Karpas-422 (cell line): ENCODE data around the gene BTBD7. TPM values are rescaled to one million over a fixed set of nuclear protein-coding genes. Genes with fewer than 3 reads are reported as not detected.
A peak's percentile ranks its signal among the peaks of the same experiment; 100 is the strongest.
"Not testable (repeated sequence)": the region's sequence is repeated elsewhere in the genome, so short reads cannot be mapped to it uniquely, and the experiment has no call there.

Experiments
- DNase-seq: peaks from one replicate; pipeline ENCODE4 v3.0.0-alpha.2; 2015
- H2AFZ ChIP-seq: fragments of 200-600 bp; sonication (generic); 2 replicates; pipeline ENCODE4 v1.6.1; 2014; ENCODE audit warnings: antibody characterized with exemption, low read length, mixed read lengths
- H3K27ac ChIP-seq: fragments of 200-600 bp; sonication (generic); 2 replicates; pipeline ENCODE4 v1.5.1; 2014; ENCODE audit warnings: mild to moderate bottlenecking, low read length, moderate library complexity
- H3K27me3 ChIP-seq: fragments of 200-600 bp; sonication (generic); 2 replicates; pipeline ENCODE4 v1.6.1; 2014; ENCODE audit warnings: low read length, mixed read lengths
- H3K36me3 ChIP-seq: fragments of 200-600 bp; sonication (generic); 2 replicates; pipeline ENCODE4 v1.6.1; 2014; ENCODE audit warnings: low read length, mixed read lengths; ENCODE audit not compliant: insufficient read depth
- H3K4me1 ChIP-seq: fragments of 200-600 bp; sonication (generic); 2 replicates; pipeline ENCODE4 v1.6.1; 2014; ENCODE audit warnings: mild to moderate bottlenecking, low read length, mixed read lengths
- H3K4me2 ChIP-seq: fragments of 200-600 bp; sonication (generic); 2 replicates; pipeline ENCODE4 v1.6.1; 2014; ENCODE audit warnings: low read length, low read depth, mild to moderate bottlenecking; ENCODE audit not compliant: poor library complexity, severe bottlenecking
- H3K4me3 ChIP-seq: fragments of 200-600 bp; sonication (generic); 2 replicates; pipeline ENCODE4 v1.5.1; 2014; ENCODE audit warnings: mild to moderate bottlenecking, antibody characterized with exemption, low read length, mixed read lengths
- H3K79me2 ChIP-seq: fragments of 200-600 bp; sonication (generic); 2 replicates; pipeline ENCODE4 v1.6.1; 2014; ENCODE audit warnings: mild to moderate bottlenecking, low read length, mixed read lengths
- H3K9ac ChIP-seq: fragments of 200-600 bp; sonication (generic); 2 replicates; pipeline ENCODE4 v1.6.0; 2014; ENCODE audit warnings: low read length
- H3K9me2 ChIP-seq: fragments of 200-600 bp; sonication (generic), shearing (Covaris generic); replicated peaks from 2 replicates; pipeline ENCODE4 v1.6.0; 2014; ENCODE audit warnings: mild to moderate bottlenecking, low read length, moderate library complexity; ENCODE audit not compliant: insufficient read depth
- H3K9me3 ChIP-seq: fragments of 300-700, 200-600 bp; sonication (generic); 2 replicates; pipeline ENCODE4 v1.6.1; 2014; ENCODE audit warnings: low read length, mixed read lengths
- H4K20me1 ChIP-seq: fragments of 200-600 bp; sonication (generic); 2 replicates; pipeline ENCODE4 v1.6.1; 2014; ENCODE audit warnings: mild to moderate bottlenecking, antibody characterized with exemption, low read length, low read depth; ENCODE audit not compliant: insufficient read depth
- total RNA-seq: library from RNA; depleted of rRNA; stranded (reverse); fragments of >200 nt; shearing (Covaris generic); gene quantifications from 2 replicates; pipeline ENCODE4 v1.2.3, GENCODE V29; 2014; ENCODE audit warnings: low replicate concordance; rRNA removed

The BTBD7 gene
- total RNA-seq = 14.3 and 27.4 TPM in 2 replicates

- Histone ChIP-seq H2AFZ (peak within 1 kb of the TSS; percentile 96), H3K27me3 (no peaks in the 10 kb centered on the region), H3K79me2 (peaks cover 53% of the 10 kb centered on the region), H3K36me3 (no peaks in the 10 kb centered on the region), H3K4me3 (peak within 1 kb of the TSS; percentile 90), H3K9ac (peak within 1 kb of the TSS; percentile 93), H3K9me2 (no peaks in the 10 kb centered on the region), H3K27ac (peak within 1 kb of the TSS; percentile 57), H3K4me2 (peak within 1 kb of the TSS; percentile 94), H3K9me3 (0 out of 2 replicates have a peak, but pooled peaks cover 4% of the 10 kb centered on the region), H4K20me1 (peaks cover 16% of the 10 kb centered on the region), H3K4me1 (peaks cover 34% of the 10 kb centered on the region)
- peak; percentile 99 for DNase-seq
Measured at GRCh38 chr14:93332853-93333630, at the start of gene BTBD7. BTBD7 (minus strand) TSS chr14:93333036; CDS start chr14:93296051, 36,985 bp downstream.

- Histone ChIP-seq H3K79me2 (no peaks in the 10 kb centered on the region), H3K9me3 (no peaks in the 10 kb centered on the region), H3K27ac (no peak overlapping the region), H3K4me2 (no peak overlapping the region), H3K27me3 (no peaks in the 10 kb centered on the region), H4K20me1 (no peaks in the 10 kb centered on the region), H3K9ac (no peak overlapping the region), H3K4me3 (no peak overlapping the region), H3K9me2 (no peaks in the 10 kb centered on the region), H3K4me1 (no peaks in the 10 kb centered on the region), H3K36me3 (no peaks in the 10 kb centered on the region), H2AFZ (no peak overlapping the region)
- no peak for DNase-seq
Measured at GRCh38 chr14:93381644-93382043, 48.8 kb upstream of the BTBD7 start.

- no peaks in the 10 kb centered on the region for H3K9me3 ChIP-seq
- no peaks in the 10 kb centered on the region for H3K9me2 ChIP-seq
- no peak overlapping the region for H2AFZ ChIP-seq
- no peak for DNase-seq
- H4K20me1 ChIP-seq = no peaks in the 10 kb centered on the region
- no peak overlapping the region for H3K27ac ChIP-seq
- no peaks in the 10 kb centered on the region for H3K36me3 ChIP-seq
- no peak overlapping the region for H3K9ac ChIP-seq
- H3K4me1 ChIP-seq = peaks cover 10% of the 10 kb centered on the region
- H3K79me2 ChIP-seq = no peaks in the 10 kb centered on the region
- no peak overlapping the region for H3K4me3 ChIP-seq
- no peak overlapping the region for H3K4me2 ChIP-seq
- no peaks in the 10 kb centered on the region for H3K27me3 ChIP-seq
Measured at GRCh38 chr14:93379831-93380230, 47.0 kb upstream of the BTBD7 start.

- Histone ChIP-seq H3K9ac (no peak overlapping the region), H3K9me2 (no peaks in the 10 kb centered on the region), H3K4me2 (no peak overlapping the region), H2AFZ (peak overlapping the region; percentile 56; the same call in 1 of the 2 replicates), H4K20me1 (no peaks in the 10 kb centered on the region), H3K79me2 (no peaks in the 10 kb centered on the region), H3K27ac (no peak overlapping the region), H3K4me1 (peaks cover 10% of the 10 kb centered on the region), H3K9me3 (no peaks in the 10 kb centered on the region), H3K27me3 (no peaks in the 10 kb centered on the region), H3K4me3 (no peak overlapping the region), H3K36me3 (no peaks in the 10 kb centered on the region)
- peak; percentile 86 for DNase-seq
Measured at GRCh38 chr14:93375673-93376156, 42.9 kb upstream of the BTBD7 start.

GRCh38 chr14:93369713-93370266 lies 37.0 kb upstream of the BTBD7 start:
- no peak for DNase-seq
- H3K27me3 ChIP-seq = 0 out of 2 replicates have a peak, but pooled peaks cover 2% of the 10 kb centered on the region
- no peaks in the 10 kb centered on the region for H4K20me1 ChIP-seq
- peaks cover 8% of the 10 kb centered on the region for H3K4me1 ChIP-seq
- H3K9ac ChIP-seq = no peak overlapping the region
- H3K9me3 ChIP-seq = no peaks in the 10 kb centered on the region
- no peak overlapping the region for H2AFZ ChIP-seq
- no peaks in the 10 kb centered on the region for H3K36me3 ChIP-seq
- no peak overlapping the region for H3K27ac ChIP-seq
- H3K9me2 ChIP-seq = no peaks in the 10 kb centered on the region
- no peak overlapping the region for H3K4me2 ChIP-seq
- H3K4me3 ChIP-seq = no peak overlapping the region
- H3K79me2 ChIP-seq = no peaks in the 10 kb centered on the region

GRCh38 chr14:93368996-93369712 lies 36.3 kb upstream of the BTBD7 start:
- Histone ChIP-seq H3K27me3 (0 out of 2 replicates have a peak, but pooled peaks cover 2% of the 10 kb centered on the region), H3K4me1 (peaks cover 8% of the 10 kb centered on the region), H3K79me2 (no peaks in the 10 kb centered on the region), H3K4me3 (no peak overlapping the region), H3K9me3 (no peaks in the 10 kb centered on the region), H3K9ac (no peak overlapping the region), H3K9me2 (no peaks in the 10 kb centered on the region), H3K27ac (no peak overlapping the region), H3K4me2 (no peak overlapping the region), H2AFZ (no peak overlapping the region), H4K20me1 (no peaks in the 10 kb centered on the region), H3K36me3 (no peaks in the 10 kb centered on the region)
- no peak for DNase-seq

GRCh38 chr14:93354873-93355272 lies 22.0 kb upstream of the BTBD7 start:
- not testable (repeated sequence) for H3K9me3 ChIP-seq, H3K9ac ChIP-seq, H3K4me2 ChIP-seq, DNase-seq, H3K9me2 ChIP-seq, H3K4me1 ChIP-seq, H2AFZ ChIP-seq, H3K27ac ChIP-seq, H4K20me1 ChIP-seq, H3K79me2 ChIP-seq, H3K36me3 ChIP-seq, H3K4me3 ChIP-seq, H3K27me3 ChIP-seq

GRCh38 chr14:93348292-93348691 lies 15.5 kb upstream of the BTBD7 start:
- Histone ChIP-seq H3K4me2 (no peak overlapping the region), H3K9me2 (no peaks in the 10 kb centered on the region), H4K20me1 (no peaks in the 10 kb centered on the region), H3K27me3 (no peaks in the 10 kb centered on the region; the same call in 1 of the 2 replicates), H3K79me2 (no peaks in the 10 kb centered on the region), H3K36me3 (no peaks in the 10 kb centered on the region), H3K27ac (no peak overlapping the region), H2AFZ (no peak overlapping the region), H3K4me1 (no peaks in the 10 kb centered on the region), H3K4me3 (no peak overlapping the region), H3K9me3 (no peaks in the 10 kb centered on the region), H3K9ac (no peak overlapping the region)
- DNase-seq = no peak
